ENCODE results near the gene GREB1L. TPM values are rescaled to one million over a fixed set of nuclear protein-coding genes. Genes with fewer than 3 reads are reported as not detected.

The GREB1L gene
- total RNA-seq (0.09 TPM), polyA plus RNA-seq (0.50 TPM)
- long read RNA-seq, donor 1, result 0 reads
- long read RNA-seq, donor 2, result 0 reads
- long read RNA-seq, donor 3, result 0 reads
- long read RNA-seq, donor 4, result 0 reads
- long read RNA-seq, donor 5, result 0 reads
- long read RNA-seq, donor 6, result 0 reads
- long read RNA-seq, donor 7, result 0 reads
- long read RNA-seq, donor 8, result 0 reads
- long read RNA-seq, donor 9, result 0 reads
- long read RNA-seq, donor 10, result 0 reads

GRCh38 chr18:21242141-21242779 is at the start of gene GREB1L:
GREB1L (plus strand) TSS chr18:21242232; CDS start chr18:21383519, 141,287 bp downstream.
- no peak within 1 kb of the TSS for H3K27ac ChIP-seq (ENCODE audit: low read depth in 1 of 2, low read length in 1 of 2)
- H3K9me3 ChIP-seq (ENCODE audit: control insufficient read depth in 2 of 2, insufficient read depth in 1 of 2, low read length in 1 of 2), result peaks cover 0 to 1% of the 10 kb centered on the region in 2 donors
- H3K4me3 ChIP-seq (ENCODE audit: low read length in 2 of 2), result peak within 1 kb of the TSS in 1 of 2 donors; percentile 15
- peaks cover 44 to 71% of the 10 kb centered on the region in 2 donors for H3K27me3 ChIP-seq (ENCODE audit: control insufficient read depth in 2 of 2, insufficient read depth in 1 of 2, low read length in 1 of 2)
- WGBS, result 2% methylated on average over 87 of the region's 87 CpGs
- H3K4me1 ChIP-seq (ENCODE audit: control insufficient read depth in 2 of 2, insufficient read depth in 2 of 2, low read length in 2 of 2), result peaks cover 0 to 6% of the 10 kb centered on the region in 2 donors
- peak in 4 of 9 donors; percentile 3 to 24 (median 14) for DNase-seq (ENCODE audit: low read depth in 6 of 9, low spot score in 9 of 9)
- no peaks in the 10 kb centered on the region for H3K36me3 ChIP-seq (ENCODE audit: control insufficient read depth in 2 of 2, insufficient read depth in 2 of 2, low read length in 1 of 2)

DNA sequence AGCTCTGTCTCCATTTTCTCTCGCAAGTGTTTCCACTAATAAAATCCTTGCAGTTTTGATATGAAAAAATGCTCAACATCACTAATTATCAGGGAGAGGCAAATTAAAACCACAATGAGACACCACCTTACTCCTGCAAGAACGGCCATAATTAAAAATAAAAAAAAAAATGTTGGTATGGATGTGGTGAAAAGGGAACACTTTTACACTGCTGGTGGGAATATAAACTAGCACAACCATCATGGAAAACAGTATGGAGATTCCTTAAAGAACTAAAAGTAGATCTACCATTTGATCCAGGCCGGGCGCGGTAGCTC is 49.8 kb upstream of the GREB1L start:
- Histone ChIP-seq H3K36me3 (ENCODE audit: control insufficient read depth in 2 of 2, insufficient read depth in 2 of 2, low read length in 1 of 2) (no peaks in the 10 kb centered on the region), H3K27me3 (ENCODE audit: control insufficient read depth in 2 of 2, insufficient read depth in 1 of 2, low read length in 1 of 2) (no peaks in the 10 kb centered on the region), H3K4me1 (ENCODE audit: control insufficient read depth in 2 of 2, insufficient read depth in 2 of 2, low read length in 2 of 2) (no peaks in the 10 kb centered on the region), H3K9me3 (ENCODE audit: control insufficient read depth in 2 of 2, insufficient read depth in 1 of 2, low read length in 1 of 2) (no peaks in the 10 kb centered on the region), H3K4me3 (ENCODE audit: low read length in 2 of 2) (no peak overlapping the region), H3K27ac (ENCODE audit: low read depth in 1 of 2, low read length in 1 of 2) (no peak overlapping the region)
- WGBS, result 95% methylated on average over 5 of the region's 5 CpGs
- no peak for DNase-seq (ENCODE audit: low read depth in 6 of 9, low spot score in 9 of 9)

DNA sequence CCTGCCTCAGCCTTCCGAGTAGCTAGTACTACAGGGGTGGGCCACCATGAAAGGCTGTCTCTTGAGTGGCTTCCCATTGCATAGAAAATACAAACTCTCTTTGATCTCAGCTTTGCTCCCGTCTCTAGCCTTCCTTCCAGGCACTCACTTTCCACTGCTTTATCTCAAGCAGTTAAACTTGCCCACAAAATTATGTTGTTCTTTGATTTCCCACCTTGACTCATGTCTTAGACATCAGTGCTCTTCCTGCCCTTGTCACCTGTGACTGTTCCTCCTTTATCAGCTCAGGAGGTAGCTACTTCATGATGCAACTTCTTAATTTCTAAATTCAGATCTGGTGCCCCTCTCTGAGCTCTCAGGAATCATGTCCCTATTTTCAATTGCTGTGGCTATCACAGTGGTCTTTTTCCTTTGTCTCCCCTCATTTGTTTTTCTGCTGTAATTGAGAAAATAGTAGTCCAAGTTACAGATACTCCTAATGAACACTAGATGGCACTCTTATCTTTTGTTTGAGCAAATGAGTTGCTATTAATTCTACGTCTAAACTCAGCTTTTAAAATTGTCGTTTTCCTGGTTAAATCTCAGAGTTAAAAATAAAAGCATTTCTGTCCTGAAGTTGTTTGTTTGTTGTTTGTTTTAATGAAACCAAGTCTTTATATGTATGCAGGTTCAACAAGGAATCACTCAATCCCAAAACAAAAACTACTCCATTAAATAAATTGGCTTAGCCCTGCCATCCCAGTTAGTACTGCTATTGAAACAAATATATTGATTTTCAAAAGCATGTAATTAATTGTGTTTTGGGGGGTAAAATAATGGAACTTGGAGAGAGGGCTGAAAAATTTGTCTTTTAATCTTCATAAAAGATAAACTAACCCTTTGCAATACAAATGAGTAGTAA is 46.9 kb upstream of the GREB1L start:
- Histone ChIP-seq H3K36me3 (ENCODE audit: control insufficient read depth in 2 of 2, insufficient read depth in 2 of 2, low read length in 1 of 2) (no peaks in the 10 kb centered on the region), H3K4me1 (ENCODE audit: control insufficient read depth in 2 of 2, insufficient read depth in 2 of 2, low read length in 2 of 2) (no peaks in the 10 kb centered on the region), H3K4me3 (ENCODE audit: low read length in 2 of 2) (no peak overlapping the region), H3K27me3 (ENCODE audit: control insufficient read depth in 2 of 2, insufficient read depth in 1 of 2, low read length in 1 of 2) (no peaks in the 10 kb centered on the region), H3K9me3 (ENCODE audit: control insufficient read depth in 2 of 2, insufficient read depth in 1 of 2, low read length in 1 of 2) (no peaks in the 10 kb centered on the region), H3K27ac (ENCODE audit: low read depth in 1 of 2, low read length in 1 of 2) (no peak overlapping the region)
- peak in 6 of 9 donors; percentile 7 to 41 (median 14) for DNase-seq (ENCODE audit: low read depth in 6 of 9, low spot score in 9 of 9)
- WGBS, result 31% methylated on average over 4 of the region's 4 CpGs

DNA sequence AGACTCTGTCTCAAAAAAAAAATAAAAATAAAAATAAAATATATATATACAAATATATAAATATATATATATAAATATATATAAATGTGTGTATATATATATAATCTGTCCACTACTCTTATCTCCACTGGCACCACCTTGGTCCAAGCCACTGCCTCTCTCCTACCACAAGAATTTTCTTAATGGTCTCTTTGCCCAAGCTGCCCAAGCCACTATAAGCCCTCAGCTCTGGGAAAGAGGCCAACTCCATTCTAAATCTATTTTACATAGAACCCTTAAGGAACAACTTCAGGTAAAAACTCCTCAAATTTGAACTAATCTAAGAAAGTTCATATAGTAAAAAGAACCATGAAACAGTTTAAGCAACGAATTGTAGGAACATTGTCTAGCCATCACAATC is 45.6 kb upstream of the GREB1L start:
- no peaks in the 10 kb centered on the region for H3K36me3 ChIP-seq (ENCODE audit: control insufficient read depth in 2 of 2, insufficient read depth in 2 of 2, low read length in 1 of 2)
- no peaks in the 10 kb centered on the region for H3K9me3 ChIP-seq (ENCODE audit: control insufficient read depth in 2 of 2, insufficient read depth in 1 of 2, low read length in 1 of 2)
- no peaks in the 10 kb centered on the region for H3K4me1 ChIP-seq (ENCODE audit: control insufficient read depth in 2 of 2, insufficient read depth in 2 of 2, low read length in 2 of 2)
- WGBS, result 93% methylated on average over 1 of the region's 1 CpG
- H3K27ac ChIP-seq (ENCODE audit: low read depth in 1 of 2, low read length in 1 of 2), result no peak overlapping the region
- H3K27me3 ChIP-seq (ENCODE audit: control insufficient read depth in 2 of 2, insufficient read depth in 1 of 2, low read length in 1 of 2), result no peaks in the 10 kb centered on the region
- DNase-seq (ENCODE audit: low read depth in 6 of 9, low spot score in 9 of 9), result no peak
- H3K4me3 ChIP-seq (ENCODE audit: low read length in 2 of 2), result no peak overlapping the region

DNA sequence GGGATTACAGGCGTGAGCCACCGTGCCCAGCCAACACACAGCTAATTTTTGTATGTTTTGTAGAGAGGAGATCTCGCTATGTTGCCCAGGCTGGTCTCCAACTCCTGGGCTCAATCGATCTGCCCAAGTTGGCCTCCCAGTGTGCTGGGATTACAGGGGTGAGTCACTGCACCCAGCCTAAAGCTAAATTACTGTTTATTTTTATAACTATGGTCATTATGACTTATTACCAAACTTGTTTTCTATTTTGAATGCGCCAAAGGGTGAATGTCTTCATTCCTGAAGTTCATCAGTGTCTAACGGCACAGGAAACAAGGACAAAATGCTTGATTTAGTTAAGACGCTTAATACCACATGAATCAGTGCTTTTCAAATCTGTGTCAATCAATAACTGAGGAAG is 38.9 kb upstream of the GREB1L start:
- Histone ChIP-seq H3K4me1 (ENCODE audit: control insufficient read depth in 2 of 2, insufficient read depth in 2 of 2, low read length in 2 of 2) (no peaks in the 10 kb centered on the region), H3K36me3 (ENCODE audit: control insufficient read depth in 2 of 2, insufficient read depth in 2 of 2, low read length in 1 of 2) (no peaks in the 10 kb centered on the region), H3K27me3 (ENCODE audit: control insufficient read depth in 2 of 2, insufficient read depth in 1 of 2, low read length in 1 of 2) (no peaks in the 10 kb centered on the region), H3K9me3 (ENCODE audit: control insufficient read depth in 2 of 2, insufficient read depth in 1 of 2, low read length in 1 of 2) (no peaks in the 10 kb centered on the region), H3K4me3 (ENCODE audit: low read length in 2 of 2) (no peak overlapping the region), H3K27ac (ENCODE audit: low read depth in 1 of 2, low read length in 1 of 2) (no peak overlapping the region)
- 96% methylated on average over 7 of the region's 7 CpGs for WGBS
- no peak for DNase-seq (ENCODE audit: low read depth in 6 of 9, low spot score in 9 of 9)

DNA sequence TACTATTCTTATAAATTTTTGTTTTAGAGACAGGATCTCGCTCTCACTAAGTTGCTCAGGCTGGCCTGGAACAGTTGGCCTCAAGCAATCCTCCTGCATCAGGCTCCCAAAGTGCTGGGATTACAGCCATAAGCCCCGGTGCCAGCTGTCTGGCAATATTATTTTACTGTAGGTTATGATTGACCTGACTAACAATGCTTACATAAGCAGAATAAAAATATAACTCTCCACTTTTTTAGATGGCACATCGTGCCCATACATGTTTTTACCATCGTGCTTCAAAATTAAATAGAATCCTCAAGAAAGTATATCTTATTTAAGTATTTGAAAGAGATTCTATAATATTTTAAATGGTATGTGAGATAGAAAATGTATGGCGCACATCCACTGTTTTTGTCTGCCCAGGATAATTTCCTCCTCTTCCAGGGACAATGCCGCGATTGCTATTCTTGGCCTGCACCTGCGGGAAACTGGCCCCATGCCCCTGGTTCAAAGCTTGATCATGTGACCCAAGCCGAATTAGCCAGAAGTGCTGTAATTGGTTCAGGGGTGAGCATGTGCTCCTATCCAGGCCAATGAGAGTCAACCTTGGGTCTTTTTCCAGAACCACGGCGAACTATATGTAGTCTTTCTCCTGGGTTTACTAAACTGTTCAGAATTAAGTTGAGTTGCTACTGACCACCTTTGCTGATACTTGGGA is 38.3 kb upstream of the GREB1L start:
- H3K27me3 ChIP-seq (ENCODE audit: control insufficient read depth in 2 of 2, insufficient read depth in 1 of 2, low read length in 1 of 2), result no peaks in the 10 kb centered on the region
- H3K4me1 ChIP-seq (ENCODE audit: control insufficient read depth in 2 of 2, insufficient read depth in 2 of 2, low read length in 2 of 2), result no peaks in the 10 kb centered on the region
- H3K36me3 ChIP-seq (ENCODE audit: control insufficient read depth in 2 of 2, insufficient read depth in 2 of 2, low read length in 1 of 2), result no peaks in the 10 kb centered on the region
- DNase-seq (ENCODE audit: low read depth in 6 of 9, low spot score in 9 of 9), result no peak
- H3K9me3 ChIP-seq (ENCODE audit: control insufficient read depth in 2 of 2, insufficient read depth in 1 of 2, low read length in 1 of 2), result no peaks in the 10 kb centered on the region
- WGBS, result 97% methylated on average over 11 of the region's 11 CpGs
- H3K4me3 ChIP-seq (ENCODE audit: low read length in 2 of 2), result no peak overlapping the region
- H3K27ac ChIP-seq (ENCODE audit: low read depth in 1 of 2, low read length in 1 of 2), result no peak overlapping the region

- Histone ChIP-seq H3K4me1 (ENCODE audit: control insufficient read depth in 2 of 2, insufficient read depth in 2 of 2, low read length in 2 of 2) (no peaks in the 10 kb centered on the region), H3K27me3 (ENCODE audit: control insufficient read depth in 2 of 2, insufficient read depth in 1 of 2, low read length in 1 of 2) (no peaks in the 10 kb centered on the region), H3K36me3 (ENCODE audit: control insufficient read depth in 2 of 2, insufficient read depth in 2 of 2, low read length in 1 of 2) (no peaks in the 10 kb centered on the region), H3K4me3 (ENCODE audit: low read length in 2 of 2) (no peak overlapping the region), H3K9me3 (ENCODE audit: control insufficient read depth in 2 of 2, insufficient read depth in 1 of 2, low read length in 1 of 2) (no peaks in the 10 kb centered on the region), H3K27ac (ENCODE audit: low read depth in 1 of 2, low read length in 1 of 2) (no peak overlapping the region)
- DNase-seq (ENCODE audit: low read depth in 6 of 9, low spot score in 9 of 9), result no peak
- WGBS, result 87% methylated on average over 4 of the region's 4 CpGs
These were observed 36.3 kb upstream of the GREB1L start for GRCh38 chr18:21205695-21206094.

DNA sequence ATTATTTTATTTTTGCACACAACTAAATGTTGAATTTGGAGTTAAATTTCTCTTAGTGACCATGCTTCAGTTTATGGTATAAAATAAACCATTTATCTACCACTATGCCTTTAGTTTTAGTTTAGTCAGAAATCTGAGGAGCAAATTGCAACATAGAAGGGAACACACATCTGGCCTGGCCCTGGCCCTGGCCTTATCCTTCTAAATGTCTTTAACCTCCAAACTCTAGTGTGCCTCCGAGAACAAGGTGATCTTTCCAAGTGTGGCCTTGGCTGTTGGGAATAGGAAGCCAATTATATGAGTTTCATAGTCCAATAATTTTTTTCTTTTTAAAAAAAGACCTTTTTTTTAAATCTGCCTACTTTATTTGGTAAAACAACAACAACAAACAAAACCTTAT is 31.8 kb upstream of the GREB1L start:
- no peak overlapping the region for H3K27ac ChIP-seq (ENCODE audit: low read depth in 1 of 2, low read length in 1 of 2)
- no peak for DNase-seq (ENCODE audit: low read depth in 6 of 9, low spot score in 9 of 9)
- H3K4me1 ChIP-seq (ENCODE audit: control insufficient read depth in 2 of 2, insufficient read depth in 2 of 2, low read length in 2 of 2), result no peaks in the 10 kb centered on the region
- WGBS, result 90% methylated on average over 1 of the region's 1 CpG
- H3K27me3 ChIP-seq (ENCODE audit: control insufficient read depth in 2 of 2, insufficient read depth in 1 of 2, low read length in 1 of 2), result no peaks in the 10 kb centered on the region
- H3K36me3 ChIP-seq (ENCODE audit: control insufficient read depth in 2 of 2, insufficient read depth in 2 of 2, low read length in 1 of 2), result no peaks in the 10 kb centered on the region
- H3K4me3 ChIP-seq (ENCODE audit: low read length in 2 of 2), result no peak overlapping the region
- H3K9me3 ChIP-seq (ENCODE audit: control insufficient read depth in 2 of 2, insufficient read depth in 1 of 2, low read length in 1 of 2), result no peaks in the 10 kb centered on the region

- no peaks in the 10 kb centered on the region for H3K27me3 ChIP-seq (ENCODE audit: control insufficient read depth in 2 of 2, insufficient read depth in 1 of 2, low read length in 1 of 2)
- H3K36me3 ChIP-seq (ENCODE audit: control insufficient read depth in 2 of 2, insufficient read depth in 2 of 2, low read length in 1 of 2), result no peaks in the 10 kb centered on the region
- no peak for DNase-seq (ENCODE audit: low read depth in 6 of 9, low spot score in 9 of 9)
- no peak overlapping the region for H3K4me3 ChIP-seq (ENCODE audit: low read length in 2 of 2)
- no peaks in the 10 kb centered on the region for H3K4me1 ChIP-seq (ENCODE audit: control insufficient read depth in 2 of 2, insufficient read depth in 2 of 2, low read length in 2 of 2)
- H3K9me3 ChIP-seq (ENCODE audit: control insufficient read depth in 2 of 2, insufficient read depth in 1 of 2, low read length in 1 of 2), result no peaks in the 10 kb centered on the region
- WGBS, result 94% methylated on average over 2 of the region's 2 CpGs
- no peak overlapping the region for H3K27ac ChIP-seq (ENCODE audit: low read depth in 1 of 2, low read length in 1 of 2)
These were observed 31.2 kb upstream of the GREB1L start for GRCh38 chr18:21210784-21211183.

All from thymus (tissue), 14 donors.